SHP77 treated with DMSO at 0.1 percent for 48 hours (cell line): Measurements from ENCODE around the gene ASPSCR1.

Experiments
- DNase-seq: peaks from one replicate; lab custom pipeline; 2025; lab: John Stamatoyannopoulos, UW

ASPSCR1 gene, protein sequence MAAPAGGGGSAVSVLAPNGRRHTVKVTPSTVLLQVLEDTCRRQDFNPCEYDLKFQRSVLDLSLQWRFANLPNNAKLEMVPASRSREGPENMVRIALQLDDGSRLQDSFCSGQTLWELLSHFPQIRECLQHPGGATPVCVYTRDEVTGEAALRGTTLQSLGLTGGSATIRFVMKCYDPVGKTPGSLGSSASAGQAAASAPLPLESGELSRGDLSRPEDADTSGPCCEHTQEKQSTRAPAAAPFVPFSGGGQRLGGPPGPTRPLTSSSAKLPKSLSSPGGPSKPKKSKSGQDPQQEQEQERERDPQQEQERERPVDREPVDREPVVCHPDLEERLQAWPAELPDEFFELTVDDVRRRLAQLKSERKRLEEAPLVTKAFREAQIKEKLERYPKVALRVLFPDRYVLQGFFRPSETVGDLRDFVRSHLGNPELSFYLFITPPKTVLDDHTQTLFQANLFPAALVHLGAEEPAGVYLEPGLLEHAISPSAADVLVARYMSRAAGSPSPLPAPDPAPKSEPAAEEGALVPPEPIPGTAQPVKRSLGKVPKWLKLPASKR

DNA sequence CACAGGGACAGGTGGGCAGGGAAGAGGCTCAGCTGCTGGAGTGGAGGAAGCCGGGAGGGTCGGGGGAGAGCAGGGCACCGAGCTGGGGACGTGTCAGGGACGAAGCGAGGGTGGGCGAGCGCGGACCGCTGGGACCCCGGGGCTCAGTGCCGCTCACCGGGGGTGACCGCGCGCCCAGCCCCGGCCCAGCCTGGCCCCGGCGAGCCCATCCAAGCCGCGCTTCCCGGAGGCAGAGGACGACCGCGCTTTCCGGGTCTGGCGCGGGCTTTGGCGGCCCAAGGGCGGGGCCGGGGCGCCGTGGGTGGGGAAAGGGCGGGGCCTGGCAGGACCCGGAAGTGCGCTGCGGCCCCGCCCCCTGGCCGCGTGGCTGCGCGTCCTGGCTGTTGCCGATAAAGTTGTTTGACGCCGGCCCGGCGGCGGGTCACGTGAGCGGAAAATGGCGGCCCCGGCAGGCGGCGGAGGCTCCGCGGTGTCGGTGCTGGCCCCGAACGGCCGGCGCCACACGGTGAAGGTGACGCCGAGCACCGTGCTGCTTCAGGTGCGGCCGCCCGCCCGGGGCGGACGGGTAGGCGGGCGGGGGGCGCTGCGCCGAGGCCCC is at the start of gene ASPSCR1:
TSS of gene ASPSCR1 (plus strand) at position 419 of the 598 bp plus-strand sequence. CDS start at position 437, 18 bp downstream.
- peak; percentile 69 for DNase-seq

DNA sequence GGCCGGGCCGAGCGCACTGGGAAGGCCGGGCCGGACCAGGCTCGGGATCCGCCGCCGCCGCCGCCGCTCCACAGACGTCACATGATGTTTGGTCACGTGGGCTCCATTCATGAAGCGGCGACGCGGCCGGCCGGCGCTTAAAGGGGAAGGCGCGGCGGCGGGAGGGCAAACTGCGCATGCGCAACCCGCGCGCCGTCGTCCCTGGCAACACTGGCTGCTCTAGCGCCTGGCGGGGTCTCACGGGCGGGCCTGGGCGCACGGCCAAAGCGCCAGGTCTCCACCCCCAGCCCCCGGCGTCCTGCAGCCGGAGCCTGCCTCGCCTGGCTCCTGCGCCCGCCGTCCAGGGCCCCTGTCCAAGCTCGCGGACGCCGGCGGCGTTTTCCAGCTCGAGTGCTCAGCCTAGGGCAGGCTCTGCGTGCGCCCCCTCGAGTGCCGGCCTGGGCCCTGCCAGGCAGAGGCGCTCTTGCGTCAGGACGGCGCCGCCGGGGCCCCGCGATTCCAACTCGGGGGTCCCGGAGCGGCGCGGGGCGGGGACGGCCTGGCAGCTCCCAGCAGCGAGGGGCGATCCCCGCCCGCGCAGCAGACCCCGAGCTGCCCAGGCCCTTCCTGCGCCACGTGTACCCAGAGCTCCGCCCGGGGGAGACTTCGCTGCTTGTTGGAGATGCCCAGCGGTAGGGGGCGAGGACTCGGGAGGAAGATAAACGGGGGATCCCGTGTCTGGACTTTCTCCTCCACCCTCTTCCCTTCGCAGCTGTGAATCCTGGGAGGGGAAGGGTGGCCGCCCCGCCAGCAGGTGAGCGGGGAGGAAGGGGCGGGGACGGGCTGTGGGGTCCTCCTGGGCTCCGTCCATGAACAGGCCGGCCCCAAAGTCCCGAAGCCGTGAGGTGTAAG is 49.5 kb upstream of the ASPSCR1 start, which contains the start of gene MAFG:
TSS of gene MAFG (minus strand) at position 83 of the 891 bp plus-strand sequence. CDS start 4,550 bp downstream, outside the sequence.
- DNase-seq, result peak; percentile 92

DNA sequence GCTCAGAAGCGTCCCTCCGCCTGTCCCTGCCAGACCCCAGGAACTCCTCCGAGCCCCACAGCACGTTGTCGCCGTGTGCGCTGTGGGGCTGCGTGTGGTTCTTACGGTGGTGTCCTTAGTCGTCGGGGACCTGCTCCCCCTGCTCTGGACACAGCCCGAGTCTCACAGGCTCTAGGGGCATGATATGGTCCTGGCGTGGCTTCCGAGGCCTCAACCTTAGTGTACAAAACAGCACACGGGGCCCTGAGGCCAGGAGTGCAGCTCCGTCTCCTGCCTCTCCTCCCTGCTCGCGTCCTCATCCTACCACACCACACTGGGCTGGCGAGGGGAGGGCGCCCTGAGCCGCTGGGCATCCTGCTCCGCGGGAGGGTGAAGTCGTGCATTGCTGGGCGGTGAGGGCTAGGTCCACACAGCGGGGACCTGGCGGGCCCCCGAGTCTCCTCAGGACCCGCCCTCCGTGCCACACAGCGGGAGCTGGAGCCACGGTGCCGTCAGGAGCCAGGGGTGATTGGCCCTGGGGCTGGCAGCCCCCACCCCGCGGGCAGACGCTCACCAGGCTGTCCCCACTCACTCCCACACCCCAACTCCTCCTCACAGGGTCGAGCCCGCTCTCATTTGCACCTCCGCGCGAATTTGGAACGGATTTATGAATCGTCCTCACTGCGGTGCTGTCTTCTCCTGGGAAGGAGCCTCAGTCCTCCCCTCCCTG is 48.7 kb upstream of the ASPSCR1 start:
- DNase-seq, result no peak

DNA sequence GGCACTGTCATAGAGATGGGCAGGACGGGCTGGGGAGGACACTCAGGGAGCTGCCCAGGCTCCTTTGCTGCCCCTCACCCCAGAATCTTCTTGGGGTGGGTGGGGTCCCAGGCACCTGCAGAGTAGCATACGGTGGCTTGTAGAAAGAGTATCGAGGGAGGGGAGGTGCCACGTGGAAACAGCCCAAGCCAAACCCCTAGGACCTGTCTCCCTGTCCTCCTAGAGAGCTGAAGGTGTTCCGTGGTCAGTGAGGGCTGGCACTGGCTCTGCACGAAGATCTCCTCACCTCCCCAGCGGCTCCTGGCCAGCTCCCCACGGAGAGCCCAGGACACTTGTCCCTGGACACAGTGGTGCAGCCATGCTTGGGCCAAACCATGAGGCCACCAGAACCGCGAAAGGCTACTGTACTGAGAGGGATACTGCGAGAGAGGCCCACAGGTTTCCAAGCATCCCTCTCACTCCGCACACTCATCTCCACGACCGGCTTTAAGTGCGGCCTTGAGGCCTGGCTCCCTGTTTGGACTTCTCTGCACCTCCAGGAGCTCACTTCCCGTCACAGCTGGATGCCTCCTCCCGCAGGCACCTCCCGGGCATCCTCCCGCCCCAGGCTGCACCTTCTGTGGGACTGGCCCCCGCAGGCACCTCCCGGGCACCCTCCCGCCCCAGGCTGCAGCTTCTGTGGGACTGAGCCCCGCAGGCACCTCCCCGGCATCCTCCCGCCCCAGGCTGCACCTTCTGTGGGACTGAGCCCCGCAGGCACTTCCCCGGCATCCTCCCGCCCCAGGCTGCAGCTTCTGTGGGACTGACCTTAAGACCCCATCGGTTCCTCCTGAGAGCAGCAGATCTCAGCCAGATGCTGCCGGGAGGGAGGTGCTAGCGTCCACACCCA is 47.9 kb upstream of the ASPSCR1 start:
- DNase-seq, result no peak

DNA sequence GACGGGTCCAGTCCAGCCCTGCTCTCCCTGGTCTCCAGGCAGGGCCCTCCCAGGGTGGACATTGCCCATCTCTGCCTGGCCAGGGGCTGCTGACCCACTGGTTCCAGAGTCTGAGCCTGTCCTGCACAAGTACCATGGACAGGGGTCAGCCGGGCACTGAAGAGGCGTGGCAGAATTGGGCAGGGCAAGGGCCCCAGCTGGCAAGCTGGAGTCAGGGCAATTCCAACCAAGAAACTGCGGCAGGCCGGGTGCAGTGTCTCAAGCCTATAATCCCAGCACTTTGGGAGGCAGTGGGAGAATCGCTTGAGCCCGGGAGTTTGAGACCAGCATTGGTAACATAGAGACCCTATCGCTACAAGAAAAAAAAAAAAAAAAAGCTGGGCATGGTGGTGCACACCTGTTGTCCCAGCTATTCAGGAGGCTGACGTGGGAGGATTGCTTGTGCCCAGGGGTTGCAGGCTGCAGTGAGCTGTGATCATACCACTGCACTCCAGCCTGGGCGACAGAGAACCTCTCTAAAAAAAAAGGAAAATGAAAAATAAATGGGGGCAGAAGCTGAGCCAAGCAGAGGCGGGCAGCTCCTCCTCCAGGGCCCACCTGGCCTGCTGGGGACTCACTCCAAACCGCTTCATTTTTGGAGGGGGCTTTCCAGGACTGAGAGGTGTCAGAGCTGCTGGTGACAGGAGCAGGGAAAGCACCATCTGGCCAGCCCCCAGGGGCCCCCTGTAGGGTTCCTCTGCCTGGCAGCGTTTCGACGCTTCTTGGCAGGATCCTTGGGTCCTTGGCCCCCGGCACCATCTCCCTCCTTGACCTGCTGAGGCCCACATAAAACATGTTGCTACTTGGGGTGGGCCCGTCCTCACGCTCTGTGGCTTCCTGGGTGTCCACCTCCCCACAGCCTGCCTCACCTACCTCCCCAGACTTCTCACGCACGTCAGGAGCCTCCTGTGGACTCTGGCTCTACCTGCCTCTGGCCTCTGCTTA is 47.0 kb upstream of the ASPSCR1 start:
- DNase-seq, result no peak

DNA sequence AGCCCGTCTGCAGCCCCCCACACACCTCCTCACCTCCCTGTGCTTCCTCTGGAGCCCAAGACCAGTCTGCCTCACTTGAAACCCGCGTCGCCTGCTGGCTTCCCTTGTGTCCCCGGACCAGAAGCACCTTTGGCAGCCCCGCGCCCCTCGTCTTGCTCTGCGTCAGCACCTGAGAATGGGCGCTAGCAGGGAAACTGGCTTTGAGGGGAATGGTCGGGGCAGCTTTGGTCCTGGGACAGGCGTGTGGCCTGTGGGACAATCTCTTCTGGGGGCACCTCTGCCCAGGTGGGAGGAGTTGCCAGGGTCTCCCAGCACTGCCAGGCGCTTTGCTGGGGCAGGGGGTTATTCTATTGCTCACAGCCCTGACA is 46.3 kb upstream of the ASPSCR1 start:
- no peak for DNase-seq

DNA sequence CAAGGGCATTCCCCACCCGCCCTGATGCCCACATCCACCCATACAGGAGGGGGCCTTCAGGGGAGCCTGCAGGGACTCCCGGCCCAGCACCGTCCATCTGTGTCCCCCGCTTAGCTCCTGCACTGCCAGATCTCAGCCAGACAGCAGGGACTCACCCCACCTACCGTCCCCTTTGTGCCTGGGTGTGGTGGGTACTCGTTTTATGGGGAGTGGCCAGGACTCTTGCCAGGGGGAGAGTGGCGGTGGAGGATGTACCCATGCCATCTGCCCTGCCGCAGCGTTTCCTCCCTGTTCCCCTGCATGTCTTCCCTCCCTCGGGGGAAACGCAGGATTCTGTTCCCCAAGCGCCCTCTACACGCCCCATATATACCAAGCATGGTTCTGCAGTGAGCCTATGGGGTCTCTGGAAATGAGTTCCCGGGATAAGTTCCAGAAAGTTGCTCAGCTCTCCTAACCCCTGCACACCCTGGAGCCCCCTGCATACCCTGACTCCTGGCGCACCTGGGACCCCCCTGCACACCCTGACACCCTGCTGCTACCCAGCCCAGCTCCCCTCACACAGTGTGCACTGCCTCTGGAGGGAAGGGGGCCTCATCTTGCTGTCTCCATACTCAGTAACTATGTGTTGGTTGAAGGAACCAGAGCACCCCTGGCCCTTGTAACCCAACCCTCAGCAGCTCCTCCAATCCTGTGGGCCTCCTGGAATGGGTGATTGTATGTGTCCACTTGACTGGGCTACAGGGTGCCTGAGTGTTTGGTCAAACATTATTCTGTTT is 45.7 kb upstream of the ASPSCR1 start:
- DNase-seq, result no peak

DNA sequence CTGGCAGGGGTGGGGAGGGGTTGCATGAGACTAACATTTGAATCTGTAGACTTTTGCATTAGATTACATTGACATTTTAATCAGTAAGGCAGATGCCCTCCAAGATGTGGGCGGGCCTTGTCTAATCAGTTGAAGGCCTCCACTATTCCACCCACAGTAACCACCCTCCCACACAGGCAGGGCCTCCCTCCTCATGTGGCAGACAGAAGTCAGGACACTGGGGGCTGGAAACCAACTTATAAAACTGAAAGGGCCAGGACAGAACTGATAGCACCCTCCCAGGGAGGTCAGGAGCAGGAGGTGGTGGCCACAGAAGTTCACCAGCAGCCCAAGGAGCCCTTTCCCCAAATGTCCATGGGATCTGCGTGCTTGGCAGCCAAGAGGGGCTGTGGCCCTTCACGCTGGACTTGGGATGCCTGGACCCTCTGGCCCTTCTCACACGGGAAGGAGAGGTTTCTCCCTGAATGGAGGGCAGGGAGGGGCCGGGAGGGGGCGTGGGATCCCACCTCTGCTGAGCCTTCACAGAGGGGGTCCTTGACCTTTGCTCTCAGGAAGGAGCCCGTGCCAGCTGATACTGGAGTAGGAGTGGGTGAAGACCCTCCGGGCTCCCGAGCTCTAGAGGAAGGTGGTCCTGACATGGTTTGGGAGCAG is 45.0 kb upstream of the ASPSCR1 start:
- DNase-seq, result no peak

DNA sequence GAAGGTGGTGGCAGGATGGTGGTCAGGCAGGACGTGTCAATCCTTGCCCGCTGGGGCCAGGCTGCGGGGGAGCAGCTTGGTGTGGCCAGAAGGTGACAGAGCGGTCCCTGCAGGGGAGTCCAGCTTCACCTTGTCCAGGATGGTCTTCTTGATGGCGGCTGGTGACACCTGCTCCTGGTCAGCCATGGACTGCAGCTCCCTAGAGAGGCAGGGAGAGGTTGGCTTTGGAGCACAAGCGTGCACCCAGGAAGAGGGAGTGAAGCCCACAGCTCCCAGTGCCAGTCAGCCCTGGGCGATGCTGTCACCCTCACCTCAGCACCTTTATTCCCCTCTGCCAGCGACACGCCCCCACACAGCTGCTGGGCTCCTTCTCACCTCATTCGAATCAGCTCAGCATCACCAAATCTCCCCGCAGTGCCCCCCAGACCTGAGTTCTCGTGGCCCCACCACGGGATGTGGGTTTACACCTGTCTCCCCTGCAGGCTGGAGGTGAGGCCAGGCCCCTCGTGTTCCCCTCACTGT is 44.2 kb upstream of the ASPSCR1 start:
- no peak for DNase-seq

DNA sequence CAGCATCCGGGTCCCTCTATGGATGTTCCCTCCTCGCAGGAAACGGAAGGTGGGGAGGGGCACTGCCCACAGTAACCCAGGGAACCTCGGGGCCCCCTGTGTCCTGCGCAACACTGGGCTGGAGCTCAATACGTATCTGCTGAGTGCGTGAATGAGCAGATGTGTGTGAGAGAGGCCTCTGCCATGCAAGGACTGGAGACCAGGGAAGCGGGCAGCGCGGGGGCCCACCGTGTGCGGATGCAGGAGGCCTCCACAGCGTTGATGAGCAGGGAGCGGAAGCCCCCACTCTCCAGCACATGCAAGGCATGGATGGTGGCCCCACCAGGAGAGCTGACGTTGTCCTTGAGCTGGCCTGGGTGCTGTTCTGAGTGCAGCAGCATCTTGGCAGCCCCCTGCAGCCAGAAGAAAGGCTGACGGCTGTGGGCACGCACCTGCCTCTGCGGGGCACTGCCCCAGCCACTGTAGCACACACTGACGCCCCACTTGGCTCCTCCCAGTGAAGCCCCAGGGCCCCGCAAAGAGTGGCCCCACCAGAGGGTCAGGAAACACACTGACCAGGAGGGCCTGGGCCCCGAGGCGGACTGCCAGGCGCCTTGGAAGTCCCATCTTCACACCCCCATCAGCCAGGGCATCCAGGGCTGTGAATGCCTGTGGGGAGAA is 43.2 kb upstream of the ASPSCR1 start:
- no peak for DNase-seq

DNA sequence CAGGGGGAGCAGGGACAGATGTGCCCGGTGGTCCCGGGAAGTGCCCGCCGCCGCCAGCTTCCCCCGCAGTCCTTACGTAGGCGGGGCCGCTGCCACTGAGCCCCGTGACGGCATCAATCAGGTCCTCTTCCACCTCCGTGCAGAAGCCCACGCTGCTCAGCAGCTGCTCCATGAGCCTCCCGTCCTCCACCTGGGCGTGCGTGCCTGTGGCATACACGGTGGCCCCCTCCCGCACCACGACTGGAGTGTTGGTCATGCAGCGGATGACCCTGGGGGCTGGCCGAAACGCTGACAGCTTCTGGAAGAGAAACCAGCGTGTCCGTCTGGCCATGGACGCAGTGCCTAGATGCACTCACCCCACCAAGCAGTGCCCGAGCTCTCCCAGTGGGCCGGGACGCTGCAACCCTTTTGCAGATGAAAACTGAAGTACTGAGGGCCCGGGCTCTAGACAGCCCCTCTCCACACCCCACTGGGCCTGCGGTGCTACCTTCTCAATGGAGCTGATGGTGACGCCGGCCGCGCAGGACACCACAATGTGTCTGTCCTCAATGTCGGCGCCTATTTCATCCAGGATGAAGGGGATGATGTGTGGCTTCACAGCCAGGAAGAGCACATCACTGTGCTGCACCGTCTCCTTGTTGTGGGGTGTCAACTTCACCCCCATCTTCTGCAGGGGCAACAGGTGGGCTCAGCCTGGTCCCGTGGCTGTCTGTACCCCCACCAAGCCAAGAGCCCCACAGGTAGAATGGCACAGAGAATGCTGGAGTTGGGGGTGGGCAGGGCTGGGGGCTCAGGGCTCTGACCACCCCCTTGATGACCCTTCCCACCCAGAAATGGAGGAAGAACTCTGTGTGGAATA is 42.4 kb upstream of the ASPSCR1 start:
- no peak for DNase-seq

DNA sequence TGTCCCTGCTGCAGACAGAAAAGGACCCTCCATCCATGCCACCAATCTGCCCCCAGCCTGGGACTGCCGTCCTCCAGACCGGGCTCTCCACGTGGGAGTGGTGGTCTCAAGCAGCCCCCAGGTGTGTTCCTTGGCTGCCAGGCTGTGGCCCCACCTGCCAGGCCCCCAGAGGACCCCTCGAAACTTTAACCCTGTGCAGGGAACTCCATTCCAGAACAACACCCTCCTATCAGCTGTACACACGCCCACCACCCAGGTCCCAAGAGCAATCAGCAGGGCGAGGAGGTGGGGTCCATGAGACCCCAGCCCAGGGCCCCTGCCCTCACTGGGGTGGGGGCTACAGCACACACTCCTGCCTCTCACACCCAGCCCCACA is 41.7 kb upstream of the ASPSCR1 start:
- DNase-seq, result no peak

DNA sequence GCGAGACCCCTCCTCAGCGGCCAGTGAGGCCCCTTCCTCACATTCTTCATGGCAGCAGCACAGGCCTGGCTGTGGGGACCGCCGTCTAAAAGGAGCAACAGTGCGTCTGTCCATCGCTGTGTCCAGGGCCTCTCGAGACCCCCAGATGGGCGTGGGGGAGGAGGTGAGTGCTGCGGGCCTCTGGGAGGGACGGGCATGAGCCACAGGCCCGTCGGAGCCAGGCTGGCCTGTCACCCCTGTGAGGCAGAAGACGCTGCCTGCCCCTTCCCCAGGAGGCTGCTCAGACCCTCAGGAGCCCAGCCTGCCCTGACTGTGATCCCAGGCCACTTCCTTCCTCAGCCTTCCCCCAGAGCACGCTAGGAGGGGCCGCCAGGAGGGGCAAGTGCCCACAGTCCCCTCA is 38.2 kb upstream of the ASPSCR1 start:
- no peak for DNase-seq

DNA sequence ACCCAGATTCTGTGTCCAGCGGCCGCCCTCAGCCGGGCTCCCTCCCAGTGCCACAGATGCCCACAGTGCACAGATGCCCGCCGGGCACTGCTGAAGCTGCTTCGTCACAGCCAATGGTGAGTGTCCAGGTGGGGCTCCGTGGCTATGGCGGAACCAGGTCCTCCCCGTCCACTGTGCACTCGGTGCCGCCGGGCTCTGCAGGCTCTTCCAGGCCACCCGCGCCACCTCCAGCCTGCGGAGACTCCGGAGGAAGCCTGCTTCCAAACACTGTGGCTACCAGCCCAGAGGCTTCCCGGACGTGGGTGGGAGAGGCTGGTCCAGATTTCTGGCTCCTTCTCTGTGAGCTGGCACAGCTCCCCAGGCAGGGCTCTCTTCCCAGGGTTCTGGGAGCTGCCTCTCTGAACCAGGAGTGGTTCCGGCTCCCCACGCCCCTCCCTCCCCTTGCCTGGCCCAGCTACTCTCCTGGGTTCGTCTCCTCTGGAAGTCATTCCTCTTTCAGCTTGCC is 37.5 kb upstream of the ASPSCR1 start:
- DNase-seq, result no peak

DNA sequence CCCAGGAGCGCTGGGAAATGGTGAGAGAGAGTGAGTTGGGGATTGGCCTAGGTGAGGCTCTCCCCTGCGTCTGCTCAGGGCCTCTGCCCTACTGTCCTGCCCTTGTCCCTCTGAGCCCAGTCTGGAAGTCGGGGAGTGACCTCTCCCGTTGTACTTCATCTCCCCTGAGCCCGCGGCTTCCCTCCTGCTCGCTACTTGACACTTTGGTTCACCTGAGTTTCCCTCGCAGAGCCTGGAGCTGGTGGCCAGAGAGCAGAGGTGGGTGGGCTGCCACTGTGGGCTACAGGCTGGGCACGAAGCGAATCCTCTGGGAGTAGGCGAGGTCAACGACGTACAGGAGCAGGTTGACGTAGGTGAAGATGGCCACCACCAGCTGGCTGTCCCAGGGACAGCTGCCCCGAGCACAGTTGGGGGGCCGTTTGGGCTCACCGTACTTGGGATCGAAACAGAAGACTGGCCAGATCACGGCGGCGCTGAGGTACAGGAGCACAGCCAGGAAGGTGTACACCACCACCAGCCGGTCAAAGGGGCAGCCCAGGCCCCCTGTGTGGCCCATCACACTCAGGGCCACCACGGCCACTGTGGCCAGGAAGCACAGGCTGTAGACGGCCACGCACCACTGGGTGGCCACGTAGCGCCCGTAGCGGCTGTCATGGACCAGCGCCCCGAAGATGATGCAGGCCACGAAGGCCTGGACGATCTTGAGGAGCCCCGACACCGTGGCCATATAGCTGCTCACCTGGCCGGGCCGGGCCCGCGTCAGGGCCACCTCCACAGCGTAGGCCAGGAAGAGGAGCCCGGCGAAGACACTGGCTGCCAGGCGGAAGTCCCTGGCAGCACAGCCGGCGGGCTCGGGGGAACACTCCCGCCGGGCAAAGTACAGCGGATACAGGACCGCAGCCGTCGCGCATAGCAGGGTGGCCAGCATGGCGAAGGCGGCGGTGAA is 36.6 kb upstream of the ASPSCR1 start:
- DNase-seq, result no peak
